Transverse colon (tissue), 4 donors: ENCODE results near the gene LRRC47. TPM values are rescaled to one million over a fixed set of nuclear protein-coding genes. Genes with fewer than 3 reads are reported as not detected.

Experiments
- DNase-seq: peaks from one replicate; pipeline ENCODE4 v3.0.0-alpha.2; 2019
- H3K27ac ChIP-seq, 4 donors: fragments of 200-600 bp; sonication (generic); 2 replicates each; pipeline ENCODE4 v1.5.1; 2016 to 2018; ENCODE audit warnings: inconsistent platforms in 4 of 4
- H3K27me3 ChIP-seq: fragments of 200-600 bp; sonication (generic); 2 replicates; pipeline ENCODE4 v1.5.1; 2017; ENCODE audit warnings: inconsistent platforms
- H3K36me3 ChIP-seq, 4 donors: fragments of 200-600 bp; sonication (generic); 2 replicates each; pipeline ENCODE4 v1.5.1; 2017 to 2019; ENCODE audit warnings: inconsistent platforms in 4 of 4
- H3K4me1 ChIP-seq, 4 donors: fragments of 200-600 bp; sonication (generic); 2 replicates each; pipeline ENCODE4 v1.5.1; 2017 to 2020; ENCODE audit warnings: inconsistent platforms in 4 of 4
- H3K4me3 ChIP-seq, 4 donors: fragments of 200-600 bp; sonication (generic); 1 replicate in 1 of 4; 2 replicates in 3 of 4; pipeline versions ENCODE4 v1.5.1 to v1.6.1; 2017 to 2019; ENCODE audit warnings: inconsistent platforms in 4 of 4
- H3K9me3 ChIP-seq, 2 donors: fragments of 200-600 bp; sonication (generic); 2 replicates each; pipeline ENCODE4 v1.5.1; 2017 to 2019; ENCODE audit warnings: inconsistent platforms in 2 of 2
- EP300 ChIP-seq: sonication (generic); formaldehyde crosslinking; IDR thresholded peaks from one replicate; pipeline ENCODE4 v1.6.1; 2017; ENCODE audit warnings: antibody characterized with exemption, low read depth
- POLR2A ChIP-seq: fragments of 450-650 bp; IDR thresholded peaks from one replicate; pipeline ENCODE4 v1.6.1; 2016; ENCODE audit warnings: antibody characterized with exemption, mild to moderate bottlenecking, moderate library complexity
- POLR2AphosphoS5 ChIP-seq, 3 donors: sonication (generic); formaldehyde crosslinking; IDR thresholded peaks; one replicate each; pipeline ENCODE4 v1.6.1; 2016; ENCODE audit warnings: antibody characterized with exemption in 3 of 3
- WGBS, 2 donors: methylation state at CpG; one replicate each; pipeline ENCODE4 v1.1.5; 2018; ENCODE audit warnings: low coverage in 1 of 2; 5-methylcytosine and 5-hydroxymethylcytosine counted together
- in situ Hi-C, 4 donors: fragments of 200-750 bp; cut with MboI; loops; one replicate each; pipeline versions ENCODE4 v1.15.0 to v1.15.1; 2017; ENCODE audit warnings: low sequenced_read_pairs in 3 of 4, low pct_ligation_motif_present in 1 of 4, low pct_unique_long_range_greater_than_20kb in 1 of 4
- intact Hi-C: fragments of 100-400 bp; cut with DNase I; formaldehyde crosslinking; loops from one replicate; pipeline ENCODE4 v1.15.1; 2023; ENCODE audit warnings: low total_unique reads
- small RNA-seq, 4 donors: library from RNA; depleted of rRNA; stranded (forward); fragments of <200 nt; gene quantifications; one replicate each; pipeline ENCODE3, GENCODE V24; 2016
- total RNA-seq, 4 donors: library from RNA; depleted of rRNA; stranded (reverse); fragments of >200 nt; gene quantifications; one replicate each; pipeline ENCODE4 v1.1.0, GENCODE V29; 2016
- TF ChIP-seq, protein P1 (sequence below), 5 experiments: fragments of 200-600 bp in 3 of 5; fragments of 450-650 bp in 2 of 5; sonication (generic) in 3 of 5; IDR thresholded peaks; 1 replicate in 2 of 5; 2 replicates in 3 of 5; pipeline ENCODE4 v1.5.1; 2016 to 2017; ENCODE audit warnings: antibody characterized with exemption in 5 of 5, inconsistent platforms in 3 of 5, mild to moderate bottlenecking in 2 of 5, moderate library complexity in 1 of 5

LRRC47 gene
- total RNA-seq, 4 donors from 2014 or later = 30.6 to 50.5 (median 38.0) TPM

DNA sequence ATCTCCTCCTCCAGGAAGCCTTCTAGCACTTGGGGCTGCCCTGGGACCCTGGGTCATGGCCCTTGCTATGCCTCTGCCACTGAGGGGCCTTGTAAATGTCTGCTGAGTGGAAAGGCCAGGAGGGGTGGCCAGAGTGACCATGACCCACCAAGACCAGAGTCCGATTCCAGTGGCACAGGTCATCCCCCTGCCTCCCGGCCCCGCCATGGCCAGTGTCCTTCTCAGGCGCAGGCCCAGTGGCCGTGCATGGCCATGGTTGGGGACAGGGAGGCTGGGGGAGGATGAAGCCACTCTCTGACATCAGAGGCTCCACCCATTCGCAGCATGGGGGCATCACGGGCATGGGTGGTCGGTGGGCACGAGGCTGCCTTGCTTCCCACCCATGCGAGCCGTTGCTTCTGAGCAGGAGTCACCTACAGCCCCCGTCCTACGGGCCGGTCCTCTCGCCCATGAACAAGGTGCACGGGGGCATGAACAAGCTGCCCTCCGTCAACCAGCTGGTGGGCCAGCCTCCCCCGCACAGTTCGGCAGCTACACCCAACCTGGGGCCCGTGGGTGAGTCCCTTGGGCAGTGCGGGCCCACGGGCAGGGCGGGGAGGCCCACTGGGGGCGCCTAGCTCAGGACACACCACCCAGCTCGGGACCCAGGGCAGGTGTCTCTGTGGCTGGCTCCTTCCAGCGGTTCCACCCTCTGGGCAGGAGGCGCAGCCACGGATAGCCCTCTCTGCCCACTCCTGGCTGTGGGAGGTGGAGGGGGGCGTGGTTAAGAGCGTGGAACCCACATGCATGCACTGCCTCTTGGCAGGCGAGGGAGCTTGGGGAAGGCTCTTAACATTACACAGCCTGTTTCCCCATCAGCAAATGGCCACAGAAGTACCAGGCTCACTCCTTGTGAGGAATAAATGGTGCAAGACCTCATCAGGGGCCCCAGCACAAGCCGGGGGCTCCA is 66.4 kb downstream of the LRRC47 start:
- 67 to 71% methylated on average over 1 to 25 of the region's 32 CpGs for WGBS, 2 donors
- Histone ChIP-seq H3K4me3 (no peak overlapping the region), H3K4me1 (no peaks in the 10 kb centered on the region), H3K27me3 (peaks cover 25% of the 10 kb centered on the region), H3K36me3 (no peaks in the 10 kb centered on the region), H3K9me3 (no peaks in the 10 kb centered on the region), H3K27ac (no peak overlapping the region)
- intact Hi-C loops = no loop called here
- no peak for DNase-seq
- in situ Hi-C loops = no loop called here
- TF ChIP-seq EP300 (no peak), POLR2A (no peak), POLR2AphosphoS5 (IDR thresholded peaks at IDR 0.05) (no peak)
- TF ChIP-seq, protein P1, sequence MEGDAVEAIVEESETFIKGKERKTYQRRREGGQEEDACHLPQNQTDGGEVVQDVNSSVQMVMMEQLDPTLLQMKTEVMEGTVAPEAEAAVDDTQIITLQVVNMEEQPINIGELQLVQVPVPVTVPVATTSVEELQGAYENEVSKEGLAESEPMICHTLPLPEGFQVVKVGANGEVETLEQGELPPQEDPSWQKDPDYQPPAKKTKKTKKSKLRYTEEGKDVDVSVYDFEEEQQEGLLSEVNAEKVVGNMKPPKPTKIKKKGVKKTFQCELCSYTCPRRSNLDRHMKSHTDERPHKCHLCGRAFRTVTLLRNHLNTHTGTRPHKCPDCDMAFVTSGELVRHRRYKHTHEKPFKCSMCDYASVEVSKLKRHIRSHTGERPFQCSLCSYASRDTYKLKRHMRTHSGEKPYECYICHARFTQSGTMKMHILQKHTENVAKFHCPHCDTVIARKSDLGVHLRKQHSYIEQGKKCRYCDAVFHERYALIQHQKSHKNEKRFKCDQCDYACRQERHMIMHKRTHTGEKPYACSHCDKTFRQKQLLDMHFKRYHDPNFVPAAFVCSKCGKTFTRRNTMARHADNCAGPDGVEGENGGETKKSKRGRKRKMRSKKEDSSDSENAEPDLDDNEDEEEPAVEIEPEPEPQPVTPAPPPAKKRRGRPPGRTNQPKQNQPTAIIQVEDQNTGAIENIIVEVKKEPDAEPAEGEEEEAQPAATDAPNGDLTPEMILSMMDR (IDR thresholded peaks at IDR 0.05) = no peak

Small RNA genes lying within 50 kb of the gene (small RNA-seq; reads per million reads assigned to genes)
- gene RF02197 = 0 reads per million in 4 donors
- gene RN7SL574P = 0 reads per million in 4 donors

Other genes starting within 250 kb of the LRRC47 start
- gene MEGF6, start 185.0 kb downstream of the LRRC47 start, total RNA-seq = 10 to 100 TPM in 2 of 4 donors, 1 to 10 TPM in 2; 4.1 to 27.1 (median 11.4) TPM
- gene TPRG1L, start 171.5 kb downstream of the LRRC47 start, total RNA-seq = 10 to 100 TPM; 24.5 to 86.8 (median 56.0) TPM
- gene WRAP73, start 146.4 kb downstream of the LRRC47 start, total RNA-seq = 10 to 100 TPM; 19.7 to 30.4 (median 25.5) TPM
- gene TP73, start 144.0 kb downstream of the LRRC47 start, total RNA-seq = under 1 TPM in 2 of 4 donors, not detected in 2; 0.20 to 0.32 TPM
- not detected for gene CCDC27, start 44.0 kb downstream of the LRRC47 start, total RNA-seq
- gene SMIM1, start 23.7 kb downstream of the LRRC47 start, total RNA-seq = not detected
- 10 to 100 TPM; 34.4 to 57.7 (median 43.5) TPM for gene CEP104, start 60.7 kb upstream of the LRRC47 start, total RNA-seq
- 10 to 100 TPM in 2 of 4 donors, 1 to 10 TPM in 1, not detected in 1; 7.4 to 18.3 (median 15.7) TPM for gene DFFB, start 61.0 kb upstream of the LRRC47 start, total RNA-seq
- 10 to 100 TPM; 23.5 to 45.4 (median 36.6) TPM for gene C1orf174, start 103.8 kb upstream of the LRRC47 start, total RNA-seq